Measurements from ENCODE around the gene FSCN2.

The FSCN2 gene

DNA sequence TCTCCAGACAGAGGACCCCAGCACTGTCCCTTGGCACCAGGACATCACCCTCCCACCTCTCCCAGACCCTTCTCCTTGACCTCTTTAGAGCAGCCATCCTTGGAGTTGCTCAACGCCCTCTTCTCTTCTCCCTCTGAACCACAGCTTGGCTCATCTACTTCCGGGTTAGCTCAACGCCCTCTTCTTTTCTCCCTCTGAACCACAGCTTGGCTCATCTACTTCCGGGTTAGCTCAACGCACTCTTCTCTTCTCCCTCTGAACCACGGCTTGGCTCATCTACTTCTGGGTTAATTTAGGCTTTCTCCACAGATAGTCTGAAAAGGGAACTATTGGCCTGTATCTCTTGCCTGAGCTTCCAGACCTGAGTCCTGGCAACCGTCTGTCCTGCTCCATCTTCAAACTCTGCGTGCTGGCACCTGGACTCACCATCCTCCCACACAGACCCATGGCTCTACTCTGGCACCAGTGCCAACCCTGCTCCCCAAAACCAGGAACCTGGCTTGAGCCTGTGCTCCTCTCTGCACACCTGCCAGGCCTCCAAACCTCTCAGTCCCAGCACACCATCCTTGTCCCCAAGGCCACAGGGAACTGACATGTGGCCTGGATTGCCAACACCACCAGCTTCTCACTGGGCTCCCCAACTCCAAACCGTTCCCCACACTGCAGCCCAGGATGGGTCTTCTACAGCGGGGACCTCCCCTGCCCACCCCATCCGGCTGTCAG, 49.3 kb downstream of the FSCN2 start:
- Histone ChIP-seq H3K27ac (no peak overlapping the region), H3K9ac (no peak overlapping the region)

DNA sequence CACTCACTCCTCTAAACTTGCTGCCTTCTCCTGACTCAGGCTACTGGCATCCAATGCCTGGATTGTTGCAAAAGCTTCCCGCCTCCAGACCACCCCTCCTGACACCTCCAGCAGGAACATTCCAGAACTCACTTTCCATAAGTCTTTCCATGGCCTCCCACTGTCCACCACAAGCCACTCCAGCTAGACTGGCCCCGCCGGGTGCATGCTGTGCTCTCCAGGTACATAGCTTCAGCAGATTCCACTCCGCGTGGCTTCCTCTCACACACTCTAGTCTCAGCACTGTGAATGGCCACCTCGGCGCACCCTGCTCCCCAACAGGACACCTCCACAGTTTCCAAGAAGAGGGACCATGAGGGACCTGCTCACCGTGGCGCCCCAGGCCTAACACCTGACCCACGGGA, 49.9 kb downstream of the FSCN2 start:
- no peak overlapping the region for H3K4me3 ChIP-seq (IDR thresholded peaks at IDR 0.05; ENCODE audit: insufficient read depth, low read depth, low read length)
- no peaks in the 10 kb centered on the region for H4K20me1 ChIP-seq (ENCODE audit: insufficient read depth)
- H3K36me3 ChIP-seq (ENCODE audit: insufficient read depth): peaks cover 7% of the 10 kb centered on the region; the same call in 1 of the 2 replicates
- no peaks in the 10 kb centered on the region for H3K27me3 ChIP-seq (ENCODE audit: insufficient read depth, low read depth)
- no peaks in the 10 kb centered on the region for H3K4me1 ChIP-seq (ENCODE audit: low read depth, poor library complexity, severe bottlenecking)
- no peak overlapping the region for H3K27ac ChIP-seq
- H2AFZ ChIP-seq (ENCODE audit: low read depth): no peak overlapping the region
- H3K9ac ChIP-seq: no peak overlapping the region
- TF ChIP-seq, protein P1, sequence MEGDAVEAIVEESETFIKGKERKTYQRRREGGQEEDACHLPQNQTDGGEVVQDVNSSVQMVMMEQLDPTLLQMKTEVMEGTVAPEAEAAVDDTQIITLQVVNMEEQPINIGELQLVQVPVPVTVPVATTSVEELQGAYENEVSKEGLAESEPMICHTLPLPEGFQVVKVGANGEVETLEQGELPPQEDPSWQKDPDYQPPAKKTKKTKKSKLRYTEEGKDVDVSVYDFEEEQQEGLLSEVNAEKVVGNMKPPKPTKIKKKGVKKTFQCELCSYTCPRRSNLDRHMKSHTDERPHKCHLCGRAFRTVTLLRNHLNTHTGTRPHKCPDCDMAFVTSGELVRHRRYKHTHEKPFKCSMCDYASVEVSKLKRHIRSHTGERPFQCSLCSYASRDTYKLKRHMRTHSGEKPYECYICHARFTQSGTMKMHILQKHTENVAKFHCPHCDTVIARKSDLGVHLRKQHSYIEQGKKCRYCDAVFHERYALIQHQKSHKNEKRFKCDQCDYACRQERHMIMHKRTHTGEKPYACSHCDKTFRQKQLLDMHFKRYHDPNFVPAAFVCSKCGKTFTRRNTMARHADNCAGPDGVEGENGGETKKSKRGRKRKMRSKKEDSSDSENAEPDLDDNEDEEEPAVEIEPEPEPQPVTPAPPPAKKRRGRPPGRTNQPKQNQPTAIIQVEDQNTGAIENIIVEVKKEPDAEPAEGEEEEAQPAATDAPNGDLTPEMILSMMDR (conservative IDR thresholded peaks at IDR 0.05; ENCODE audit: low read depth, low read length): no peak
- H3K4me2 ChIP-seq: no peak overlapping the region
- H3K79me2 ChIP-seq (ENCODE audit: insufficient read depth, low read depth): no peaks in the 10 kb centered on the region

More for the DNA sequence above, 49.3 kb downstream of the FSCN2 start:
- Histone ChIP-seq H2AFZ (ENCODE audit: low read depth) (no peak overlapping the region), H3K4me3 (IDR thresholded peaks at IDR 0.05; ENCODE audit: insufficient read depth, low read depth, low read length) (no peak overlapping the region), H3K27me3 (ENCODE audit: insufficient read depth, low read depth) (no peaks in the 10 kb centered on the region), H4K20me1 (ENCODE audit: insufficient read depth) (no peaks in the 10 kb centered on the region), H3K36me3 (ENCODE audit: insufficient read depth) (peaks cover 6% of the 10 kb centered on the region; the same call in 1 of the 2 replicates), H3K79me2 (ENCODE audit: insufficient read depth, low read depth) (no peaks in the 10 kb centered on the region), H3K4me1 (ENCODE audit: low read depth, poor library complexity, severe bottlenecking) (peaks cover under 1% of the 10 kb centered on the region), H3K4me2 (no peak overlapping the region)
- TF ChIP-seq, protein P1 (conservative IDR thresholded peaks at IDR 0.05; ENCODE audit: low read depth, low read length): no peak

DNA sequence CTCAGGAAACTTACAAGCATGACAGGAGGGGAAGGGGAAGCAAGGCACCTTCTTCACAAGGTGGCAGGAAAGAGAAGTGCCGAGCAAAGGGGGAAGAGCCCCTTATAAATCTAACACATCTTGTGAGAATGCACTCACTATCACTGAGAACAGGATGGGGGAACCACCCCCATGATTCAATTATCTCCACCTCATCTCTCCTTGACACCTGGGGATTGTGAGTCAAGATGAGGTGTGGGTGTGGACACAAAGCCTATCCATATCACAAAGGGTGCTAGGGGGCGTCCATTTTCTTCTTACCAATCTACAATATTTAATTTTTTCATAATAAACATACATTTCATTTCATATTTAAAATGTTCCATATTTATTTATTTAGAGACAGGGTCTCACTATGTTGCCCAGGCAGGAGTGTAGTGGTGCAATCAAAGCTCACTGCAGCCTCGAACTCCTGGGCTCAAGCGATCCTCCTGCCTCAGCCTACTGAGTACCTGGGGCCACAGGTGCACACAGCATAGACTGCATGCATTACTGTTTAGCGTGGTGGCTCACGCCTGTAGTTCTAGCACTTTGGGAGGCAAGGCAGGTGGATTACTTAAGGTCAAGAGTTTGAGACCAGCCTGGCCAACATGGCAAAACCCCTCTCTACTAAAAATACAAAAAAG, 50.5 kb downstream of the FSCN2 start:
- no peak overlapping the region for H3K9ac ChIP-seq
- no peak overlapping the region for H3K4me2 ChIP-seq
- H3K36me3 ChIP-seq (ENCODE audit: insufficient read depth): peaks cover 4% of the 10 kb centered on the region; the same call in 1 of the 2 replicates
- H3K79me2 ChIP-seq (ENCODE audit: insufficient read depth, low read depth): no peaks in the 10 kb centered on the region
- no peak overlapping the region for H3K27ac ChIP-seq
- no peak overlapping the region for H2AFZ ChIP-seq (ENCODE audit: low read depth)
- no peaks in the 10 kb centered on the region for H3K27me3 ChIP-seq (ENCODE audit: insufficient read depth, low read depth)
- no peaks in the 10 kb centered on the region for H4K20me1 ChIP-seq (ENCODE audit: insufficient read depth)
- no peaks in the 10 kb centered on the region for H3K4me1 ChIP-seq (ENCODE audit: low read depth, poor library complexity, severe bottlenecking)
- TF ChIP-seq, protein P1 (conservative IDR thresholded peaks at IDR 0.05; ENCODE audit: low read depth, low read length): no peak
- no peak overlapping the region for H3K4me3 ChIP-seq (IDR thresholded peaks at IDR 0.05; ENCODE audit: insufficient read depth, low read depth, low read length)

DNA sequence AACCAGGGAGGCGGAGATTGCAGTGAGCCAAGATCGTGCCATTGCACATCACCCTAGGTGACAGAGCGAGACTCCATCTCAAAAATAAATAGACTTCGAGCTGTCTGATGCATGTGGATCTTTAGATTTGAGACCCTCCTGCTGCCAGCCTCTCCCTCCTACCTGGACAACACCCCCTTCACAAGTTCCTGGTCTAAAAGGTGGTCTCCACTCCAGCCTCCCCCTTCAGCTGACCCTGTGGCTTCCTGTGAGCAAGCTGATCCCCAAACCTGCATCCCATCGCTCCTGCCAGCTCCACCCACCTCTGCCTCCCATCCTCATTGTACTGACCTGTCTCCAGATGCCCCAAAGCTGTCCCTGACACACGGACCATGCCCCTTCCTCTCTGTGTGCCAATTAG, 51.1 kb downstream of the FSCN2 start:
- H2AFZ ChIP-seq (ENCODE audit: low read depth): no peak overlapping the region

More for the DNA sequence above, 51.1 kb downstream of the FSCN2 start:
- TF ChIP-seq, protein P1 (conservative IDR thresholded peaks at IDR 0.05; ENCODE audit: low read depth, low read length): no peak
- H3K36me3 ChIP-seq (ENCODE audit: insufficient read depth): peaks cover 4% of the 10 kb centered on the region; the same call in 1 of the 2 replicates
- H3K4me1 ChIP-seq (ENCODE audit: low read depth, poor library complexity, severe bottlenecking): no peaks in the 10 kb centered on the region
- H3K27ac ChIP-seq: no peak overlapping the region
- no peak overlapping the region for H3K9ac ChIP-seq
- H3K79me2 ChIP-seq (ENCODE audit: insufficient read depth, low read depth): no peaks in the 10 kb centered on the region
- no peak overlapping the region for H3K4me3 ChIP-seq (IDR thresholded peaks at IDR 0.05; ENCODE audit: insufficient read depth, low read depth, low read length)
- H3K27me3 ChIP-seq (ENCODE audit: insufficient read depth, low read depth): no peaks in the 10 kb centered on the region
- H3K4me2 ChIP-seq: no peak overlapping the region
- H4K20me1 ChIP-seq (ENCODE audit: insufficient read depth): no peaks in the 10 kb centered on the region
